GM10266 (cell line): ENCODE results near the gene PEX3.

ENCODE experiments used
- DNase-seq: peaks from one replicate; pipeline ENCODE4 v3.0.0; 2012; ENCODE audit errors: extremely low spot score
- CTCF ChIP-seq: IDR thresholded peaks from 2 replicates; pipeline ENCODE4 v1.5.1; 2012; ENCODE audit warnings: mild to moderate bottlenecking, low read depth; ENCODE audit not compliant: control insufficient read depth, insufficient read depth; ENCODE audit errors: missing control alignments

Gene PEX3

GRCh38 chr6:143515766-143516355, 65.3 kb downstream of the PEX3 start:
- TF ChIP-seq CTCF, result no peak
- DNase-seq, result no peak

- DNase-seq, result no peak
- no peak for TF ChIP-seq CTCF
Measured at GRCh38 chr6:143516690-143517446, 66.3 kb downstream of the PEX3 start.

- DNase-seq, result no peak
- no peak for TF ChIP-seq CTCF
Measured at GRCh38 chr6:143517447-143517773, 66.8 kb downstream of the PEX3 start.

GRCh38 chr6:143522039-143522600, 71.5 kb downstream of the PEX3 start:
- no peak for DNase-seq
- no peak for TF ChIP-seq CTCF

- no peak for DNase-seq
- no peak for TF ChIP-seq CTCF
Measured at GRCh38 chr6:143525356-143525755, 74.8 kb downstream of the PEX3 start.

- no peak for TF ChIP-seq CTCF
- DNase-seq, result no peak
Measured at GRCh38 chr6:143527677-143528076, 77.1 kb downstream of the PEX3 start.
